Esophagus (tissue), 2 donors: ENCODE results near the gene PLP2. TPM values are rescaled to one million over a fixed set of nuclear protein-coding genes. Genes with fewer than 3 reads are reported as not detected.

Experiments used
- H3K27ac ChIP-seq, 2 donors: one replicate each; pipeline ENCODE4 v1.5.1; 2013; ENCODE audit warnings: low read depth in 2 of 2, mild to moderate bottlenecking in 2 of 2, inconsistent platforms in 1 of 2, low read length in 1 of 2, moderate library complexity in 1 of 2
- H3K27me3 ChIP-seq, 2 donors: one replicate each; pipeline ENCODE4 v1.6.1; 2013; ENCODE audit warnings: low read length in 2 of 2, control low read depth in 1 of 2, mild to moderate bottlenecking in 1 of 2; ENCODE audit not compliant: insufficient read depth in 2 of 2, control insufficient read depth in 1 of 2
- H3K36me3 ChIP-seq, 2 donors: one replicate each; pipeline ENCODE4 v1.6.1; 2013; ENCODE audit warnings: low read length in 1 of 2; ENCODE audit not compliant: control insufficient read depth in 2 of 2, insufficient read depth in 2 of 2
- H3K4me1 ChIP-seq, 2 donors: one replicate each; pipeline ENCODE4 v1.6.1; 2013; ENCODE audit warnings: low read length in 1 of 2; ENCODE audit not compliant: control insufficient read depth in 2 of 2, insufficient read depth in 2 of 2
- H3K4me3 ChIP-seq, 2 donors: one replicate each; pipeline ENCODE4 v1.5.1; 2013; ENCODE audit warnings: low read length in 2 of 2, mild to moderate bottlenecking in 2 of 2, low read depth in 1 of 2, moderate library complexity in 1 of 2
- H3K9me3 ChIP-seq, 2 donors: one replicate each; pipeline ENCODE4 v1.6.1; 2013; ENCODE audit warnings: mild to moderate bottlenecking in 2 of 2, low read depth in 1 of 2, low read length in 1 of 2, moderate library complexity in 1 of 2; ENCODE audit not compliant: control insufficient read depth in 2 of 2, insufficient read depth in 1 of 2
- WGBS, 2 donors: extraction: QIAGEN DNeasy Blood & Tissue Kit; methylation state at CpG; one replicate each; pipeline ENCODE4 v1.1.7; 2013; 5-methylcytosine and 5-hydroxymethylcytosine counted together
- polyA plus RNA-seq, 2 donors: library from polyadenylated mRNA; stranded (reverse); fragments of 200-250 nt; gene quantifications; one replicate each; pipeline ENCODE4 v1.2.3, GENCODE V29; 2013
- donor health status: healthy with polysubstance abuse.
- donor health status: Bipolar disorder and iron deficiency.

PLP2 gene
- polyA plus RNA-seq, 2 donors = 267 to 453 TPM

DNA sequence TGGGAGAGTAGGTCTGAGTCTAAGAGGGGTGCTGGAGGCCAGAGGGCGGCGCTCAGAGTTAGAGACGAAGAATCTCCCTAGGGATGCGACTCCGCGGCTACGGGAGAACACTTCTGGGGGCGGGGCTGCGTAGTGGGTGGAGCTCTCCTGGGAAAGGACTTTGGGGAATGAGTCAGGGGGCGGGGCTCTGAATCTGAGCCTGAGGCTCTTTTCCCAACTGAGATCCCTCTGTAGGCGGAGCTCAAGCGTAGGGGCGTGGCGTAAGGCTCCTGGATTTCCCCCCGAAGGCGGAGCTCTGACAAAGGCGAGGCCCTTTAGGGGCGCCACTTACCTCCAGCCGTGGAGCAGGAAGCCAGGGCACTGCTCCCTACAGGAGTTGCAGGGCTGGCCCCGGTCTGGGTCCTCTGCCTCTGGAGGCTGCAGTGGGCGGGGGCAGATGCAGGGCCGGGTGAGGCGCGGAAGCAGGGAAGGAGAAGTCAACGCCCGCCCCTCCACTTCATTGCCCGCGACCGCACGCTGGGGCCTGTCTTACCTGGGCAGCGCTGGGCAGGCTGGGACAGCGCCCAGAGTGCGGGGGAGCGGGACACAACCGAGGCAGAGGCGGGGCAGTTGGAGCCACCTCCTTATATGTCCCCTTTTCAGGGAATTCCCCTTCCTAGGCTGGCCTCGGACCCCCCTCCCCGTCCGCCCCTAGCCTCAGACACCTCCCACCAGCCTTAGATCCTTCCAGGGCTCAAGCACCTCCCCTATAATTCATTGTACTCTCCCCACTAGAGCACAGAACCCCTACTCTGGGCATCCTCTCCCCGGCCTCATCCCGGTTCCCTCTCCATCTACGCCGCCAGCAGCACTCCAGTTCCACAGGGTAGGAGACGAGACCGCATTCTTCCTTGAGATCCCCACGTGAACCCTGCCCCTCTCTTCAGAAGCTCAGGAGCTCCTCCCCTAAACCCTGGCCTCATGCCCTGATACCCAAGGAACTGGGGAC, 12.9 kb downstream of the PLP2 start:
- Histone ChIP-seq H3K4me3 (peak overlapping the region; percentile 62 to 81), H3K9me3 (no peaks in the 10 kb centered on the region), H3K36me3 (peaks cover 0 to 7% of the 10 kb centered on the region in 2 donors), H3K4me1 (peaks cover 0 to 11% of the 10 kb centered on the region in 2 donors), H3K27me3 (no peaks in the 10 kb centered on the region), H3K27ac (peak overlapping the region; percentile 88 to 95)
- 6 to 40% methylated on average over 39 to 46 of the region's 46 CpGs for WGBS, 2 donors

DNA sequence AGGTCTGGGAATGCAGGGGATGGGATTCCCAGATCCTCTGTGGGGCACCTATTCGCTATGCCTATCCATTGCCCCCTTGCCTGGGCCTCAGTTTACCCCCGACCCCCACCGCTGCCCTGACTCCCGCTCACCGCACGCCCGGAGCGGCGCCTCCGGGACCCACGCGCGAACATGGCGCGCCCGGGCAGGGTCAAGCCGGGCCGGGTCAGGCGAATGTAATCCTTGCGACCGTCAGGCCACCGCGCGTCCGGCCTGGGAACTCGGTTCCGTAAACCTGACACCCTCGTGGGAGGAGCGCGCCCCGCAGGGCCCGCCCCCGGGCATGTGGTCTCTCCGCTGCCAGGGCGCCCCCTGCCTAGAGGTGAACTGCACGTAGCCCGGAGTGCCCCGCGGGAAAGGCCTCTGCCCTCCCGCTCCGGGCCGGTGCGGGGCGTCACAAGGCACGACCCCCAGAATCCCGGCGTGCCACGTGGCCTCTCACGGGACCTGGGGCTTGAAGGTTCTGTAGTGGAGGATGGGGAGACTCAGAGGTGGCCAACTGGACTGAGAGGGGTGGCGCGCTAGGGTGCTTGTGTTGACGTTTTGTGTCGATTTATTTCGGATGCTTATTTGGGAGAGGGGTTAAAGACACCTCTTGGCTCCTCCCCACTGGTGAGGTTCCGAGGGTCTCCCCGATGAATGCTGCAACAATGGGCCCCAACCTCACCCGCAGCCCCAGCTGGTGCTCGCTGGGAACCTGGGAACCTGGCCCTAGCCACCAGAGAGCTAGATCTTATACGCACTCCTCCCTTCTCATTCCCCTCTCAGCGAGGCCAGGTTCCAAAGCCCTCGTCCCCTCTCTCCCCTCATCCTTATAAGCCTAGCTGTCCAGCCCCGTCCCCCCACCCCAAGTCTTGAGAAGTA, 14.7 kb downstream of the PLP2 start, which contains the start of gene PRICKLE3:
Gene PRICKLE3, minus strand, starts transcription at position 249 of the 903 bp plus-strand sequence. Its CDS starts 76 bp downstream, at position 173.
- Histone ChIP-seq H3K27ac (peak within 1 kb of the TSS; percentile 88 to 95), H3K4me3 (peak within 1 kb of the TSS; percentile 62 to 81), H3K27me3 (no peaks in the 10 kb centered on the region), H3K4me1 (peaks cover 0 to 11% of the 10 kb centered on the region in 2 donors), H3K36me3 (peaks cover 0 to 3% of the 10 kb centered on the region in 2 donors), H3K9me3 (no peaks in the 10 kb centered on the region)
- 6 to 34% methylated on average over 56 to 62 of the region's 62 CpGs for WGBS, 2 donors

DNA sequence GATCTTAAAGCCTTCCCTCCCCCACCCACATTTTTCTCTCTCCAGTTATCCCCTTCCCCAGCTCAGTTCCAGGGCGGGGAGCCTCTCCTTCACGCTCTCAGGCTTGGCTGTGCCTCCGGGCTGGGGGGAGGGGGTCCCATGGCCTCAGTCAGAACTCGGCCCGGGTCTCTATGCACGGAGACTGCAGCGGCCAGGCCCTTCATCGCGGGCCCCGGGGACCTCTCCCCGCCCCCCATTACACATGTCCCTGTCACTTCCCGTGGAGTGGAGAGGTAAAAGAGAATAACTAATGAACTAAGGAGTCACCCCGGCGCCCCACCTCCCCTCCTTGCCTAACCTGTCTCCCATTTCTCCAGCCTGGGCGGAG, 15.3 kb downstream of the PLP2 start:
- Histone ChIP-seq H3K27ac (peak overlapping the region; percentile 88 to 95), H3K4me1 (peaks cover 0 to 11% of the 10 kb centered on the region in 2 donors), H3K27me3 (no peaks in the 10 kb centered on the region), H3K4me3 (no peak overlapping the region), H3K36me3 (peaks cover 0 to 3% of the 10 kb centered on the region in 2 donors), H3K9me3 (peaks cover 0 to 2% of the 10 kb centered on the region in 2 donors)
- 43 to 70% methylated on average over 15 of the region's 15 CpGs for WGBS, 2 donors

DNA sequence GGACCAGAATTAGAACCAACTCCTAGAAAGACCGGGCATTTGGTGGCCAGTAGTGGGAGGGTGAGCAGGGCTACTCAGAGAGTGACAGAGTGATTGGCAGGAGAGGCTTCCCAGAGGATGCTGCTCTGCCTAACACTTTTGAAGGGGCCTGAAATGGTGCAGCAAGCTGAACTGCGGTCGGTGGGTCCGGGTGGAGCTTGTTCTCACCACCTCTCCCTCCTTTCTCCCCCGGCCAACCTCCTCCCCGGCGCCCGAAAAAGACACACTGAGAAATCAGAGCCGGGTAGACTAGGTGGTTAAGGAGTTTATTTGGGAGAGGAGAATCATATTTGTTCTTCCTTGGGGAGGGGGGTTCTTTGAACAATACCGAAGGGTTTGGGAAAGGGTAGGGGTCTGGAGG, 15.8 kb downstream of the PLP2 start:
- WGBS, 2 donors = 74 to 87% methylated on average over 10 of the region's 10 CpGs
- Histone ChIP-seq H3K27me3 (no peaks in the 10 kb centered on the region), H3K4me3 (no peak overlapping the region), H3K9me3 (peaks cover 0 to 2% of the 10 kb centered on the region in 2 donors), H3K4me1 (peaks cover 0 to 11% of the 10 kb centered on the region in 2 donors), H3K36me3 (peaks cover 0 to 3% of the 10 kb centered on the region in 2 donors), H3K27ac (peak overlapping the region; percentile 88 to 95)

DNA sequence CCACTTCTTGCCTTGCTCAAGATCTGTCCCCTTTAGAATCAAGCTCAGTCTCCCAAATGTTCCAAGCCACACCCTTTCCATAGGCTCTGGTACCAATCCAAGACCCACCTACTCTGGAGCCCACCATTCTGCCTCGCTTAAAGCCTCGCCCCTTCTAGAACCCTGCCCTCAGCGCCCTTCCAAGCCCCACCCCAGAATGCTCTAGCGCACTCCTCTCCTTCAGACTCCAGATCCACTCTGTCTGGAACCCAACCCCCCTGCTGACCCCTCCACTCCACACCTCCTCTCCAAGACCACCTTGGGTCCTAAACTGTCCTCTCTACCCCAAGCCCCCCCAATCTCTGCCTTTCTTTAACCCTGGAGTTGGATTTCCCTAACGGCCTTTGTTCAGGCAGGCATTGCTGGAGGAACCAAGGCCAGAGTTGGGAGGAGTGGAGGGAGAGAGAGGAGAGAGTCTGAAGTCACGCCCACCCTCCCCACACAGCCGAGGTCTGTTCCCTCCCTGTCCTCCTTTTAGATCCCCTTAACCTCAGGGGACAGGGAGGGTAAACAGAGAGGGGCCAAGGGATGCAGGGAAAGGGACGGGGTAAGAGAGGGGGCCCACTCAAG, 16.9 kb downstream of the PLP2 start:
- peaks cover 0 to 9% of the 10 kb centered on the region in 2 donors for H3K4me1 ChIP-seq

DNA sequence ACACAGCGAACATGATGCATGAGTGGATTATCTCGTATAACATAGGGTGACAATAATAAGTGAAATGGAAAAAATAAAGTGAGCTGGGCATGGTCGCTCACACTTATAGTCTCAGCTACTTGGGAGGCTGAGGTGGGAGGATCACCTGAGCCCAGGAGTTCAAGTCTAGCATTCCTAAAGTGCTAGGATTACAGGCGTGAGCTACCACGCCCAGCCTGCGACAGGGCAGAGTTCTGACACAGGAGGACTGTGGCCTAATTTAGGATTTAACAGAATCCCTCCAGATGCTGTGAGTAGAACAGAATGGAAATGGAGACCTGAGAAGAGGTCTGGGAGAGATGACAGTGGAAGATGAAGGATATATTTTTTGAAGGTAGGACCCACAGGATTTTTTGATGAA, 17.9 kb downstream of the PLP2 start:
- no peaks in the 10 kb centered on the region for H3K27me3 ChIP-seq
- H3K27ac ChIP-seq = peak overlapping the region; percentile 22 to 85
- peaks cover 0 to 2% of the 10 kb centered on the region in 2 donors for H3K9me3 ChIP-seq
- 56 to 71% methylated on average over 6 of the region's 6 CpGs for WGBS, 2 donors
- H3K36me3 ChIP-seq = no peaks in the 10 kb centered on the region
- H3K4me3 ChIP-seq = no peak overlapping the region
- peaks cover 0 to 6% of the 10 kb centered on the region in 2 donors for H3K4me1 ChIP-seq

More for the DNA sequence above, 16.9 kb downstream of the PLP2 start:
- H3K9me3 ChIP-seq = peaks cover 0 to 2% of the 10 kb centered on the region in 2 donors
- H3K27me3 ChIP-seq = no peaks in the 10 kb centered on the region
- peak overlapping the region in 1 of 2 donors; percentile 35 for H3K27ac ChIP-seq
- no peaks in the 10 kb centered on the region for H3K36me3 ChIP-seq
- WGBS, 2 donors = 62 to 65% methylated on average over 8 of the region's 8 CpGs
- H3K4me3 ChIP-seq = no peak overlapping the region

DNA sequence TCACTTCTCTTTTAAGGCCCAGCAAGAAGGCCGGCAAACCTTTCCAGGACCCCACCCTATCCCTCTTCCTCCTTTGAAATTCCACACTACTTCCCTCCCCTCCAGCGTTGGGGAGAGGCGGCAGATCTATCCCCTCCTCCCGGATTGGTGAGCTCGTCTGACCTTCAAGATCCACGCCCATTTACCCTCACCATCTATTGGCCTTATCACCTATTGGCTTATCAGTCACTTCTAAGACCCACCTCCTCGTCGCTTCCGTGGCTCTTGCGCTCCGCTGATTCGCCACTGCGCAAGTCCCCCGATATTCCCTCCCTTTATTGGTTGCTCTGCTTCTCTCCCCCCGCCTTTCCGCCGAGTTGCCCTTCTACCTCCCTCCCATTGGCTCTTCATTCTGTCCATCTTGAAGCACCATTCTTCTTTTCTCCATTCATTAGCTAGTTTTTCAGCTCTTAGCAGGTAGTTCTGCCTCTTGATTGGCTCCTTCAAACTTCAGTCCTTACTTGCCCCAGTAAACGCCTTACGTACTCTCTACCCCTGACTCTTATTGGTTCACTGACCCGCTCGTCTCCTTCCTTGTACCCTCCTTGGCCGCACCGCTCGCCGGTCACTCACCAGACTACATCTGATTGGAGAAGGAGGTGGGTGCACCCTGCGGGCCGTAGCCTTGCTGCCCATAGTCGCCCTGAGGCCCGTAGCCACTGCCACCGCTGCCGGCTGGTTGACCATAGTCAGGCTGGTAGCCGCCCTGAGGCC, 19.3 kb downstream of the PLP2 start:
- H3K27me3 ChIP-seq = no peaks in the 10 kb centered on the region
- H3K36me3 ChIP-seq = no peaks in the 10 kb centered on the region
- peaks cover 0 to 2% of the 10 kb centered on the region in 2 donors for H3K9me3 ChIP-seq
- 0 to 28% methylated on average over 32 of the region's 32 CpGs for WGBS, 2 donors
- H3K27ac ChIP-seq = peak overlapping the region; percentile 89 to 94
- peak overlapping the region; percentile 55 to 67 for H3K4me3 ChIP-seq
- H3K4me1 ChIP-seq = peaks cover 0 to 6% of the 10 kb centered on the region in 2 donors

DNA sequence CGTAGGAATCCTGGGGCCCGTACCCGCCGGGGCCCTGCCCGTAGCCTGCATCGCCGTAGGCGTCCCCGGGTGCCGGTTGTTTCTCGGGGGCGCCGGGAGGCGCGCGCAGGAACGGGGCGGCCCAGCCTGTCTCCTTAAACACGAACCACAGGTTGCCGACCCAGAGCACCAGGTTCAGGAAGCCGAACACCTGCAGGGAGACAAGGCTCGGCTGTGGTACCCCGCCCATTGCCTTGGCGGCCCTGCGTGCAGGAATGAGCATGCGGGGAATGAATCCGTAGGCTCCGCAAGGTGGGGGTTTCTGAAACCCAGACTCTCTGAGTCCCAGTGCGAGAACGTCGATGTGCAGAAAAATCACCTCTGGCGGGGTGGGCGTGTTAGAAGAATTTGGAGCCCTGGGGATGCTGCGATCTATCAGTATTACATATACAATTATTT, 19.9 kb downstream of the PLP2 start:
- Histone ChIP-seq H3K27me3 (no peaks in the 10 kb centered on the region), H3K9me3 (peaks cover 0 to 2% of the 10 kb centered on the region in 2 donors), H3K4me1 (peaks cover 0 to 6% of the 10 kb centered on the region in 2 donors), H3K4me3 (peak overlapping the region; percentile 55 to 67), H3K27ac (peak overlapping the region; percentile 89 to 94), H3K36me3 (no peaks in the 10 kb centered on the region)
- 1 to 32% methylated on average over 34 of the region's 34 CpGs for WGBS, 2 donors
